Uterus (tissue), 2 donors: ENCODE data around the gene IFI27L2.

Source experiments
- CTCF ChIP-seq, 4 experiments: fragments of 200-600 bp in 2 of 4; fragments of 450-650 bp in 2 of 4; sonication (generic) in 2 of 4; IDR thresholded peaks; one replicate each; pipeline ENCODE4 v1.5.1; 2016 to 2019; ENCODE audit warnings: antibody characterized with exemption in 4 of 4, mild to moderate bottlenecking in 2 of 4, moderate library complexity in 1 of 4
- POLR2A ChIP-seq, 2 donors: fragments of 450-650 bp; IDR thresholded peaks; one replicate each; pipeline ENCODE4 v1.6.1; 2016; ENCODE audit warnings: antibody characterized with exemption in 2 of 2, mild to moderate bottlenecking in 1 of 2, moderate library complexity in 1 of 2

- TF ChIP-seq POLR2A (IDR thresholded peaks at IDR 0.05) (no peak), CTCF (IDR thresholded peaks at IDR 0.05) (no peak)
Measured at GRCh38 chr14:94158239-94158883, 29.0 kb upstream of the IFI27L2 start.
